Stimulated activated CD8-positive, alpha-beta memory T cell treated with anti-CD3 and anti-CD28 coated beads, Interleukin-7, amount 100 ng/mL, for 24 hours (primary cell): ENCODE results near the gene GLB1L.
"Not testable (repeated sequence)": the region's sequence is repeated elsewhere in the genome, so short reads cannot be mapped to it uniquely, and the experiment has no call there.

Source experiments
- DNase-seq: peaks from one replicate; pipeline ENCODE4 v3.0.0-alpha.2; 2020; ENCODE audit warnings: low read depth

Gene GLB1L

GRCh38 chr2:219206328-219207133 is 38.7 kb downstream of the GLB1L start, which contains the start of gene ZFAND2B:
ZFAND2B (plus strand) TSS chr2:219206782; CDS start chr2:219206988, 206 bp downstream.
- peak; percentile 87 for DNase-seq

- no peak for DNase-seq
Observed at GRCh38 chr2:219205981-219206327, 39.3 kb downstream of the GLB1L start.

GRCh38 chr2:219205165-219205538 is 40.1 kb downstream of the GLB1L start:
- no peak for DNase-seq

DNA sequence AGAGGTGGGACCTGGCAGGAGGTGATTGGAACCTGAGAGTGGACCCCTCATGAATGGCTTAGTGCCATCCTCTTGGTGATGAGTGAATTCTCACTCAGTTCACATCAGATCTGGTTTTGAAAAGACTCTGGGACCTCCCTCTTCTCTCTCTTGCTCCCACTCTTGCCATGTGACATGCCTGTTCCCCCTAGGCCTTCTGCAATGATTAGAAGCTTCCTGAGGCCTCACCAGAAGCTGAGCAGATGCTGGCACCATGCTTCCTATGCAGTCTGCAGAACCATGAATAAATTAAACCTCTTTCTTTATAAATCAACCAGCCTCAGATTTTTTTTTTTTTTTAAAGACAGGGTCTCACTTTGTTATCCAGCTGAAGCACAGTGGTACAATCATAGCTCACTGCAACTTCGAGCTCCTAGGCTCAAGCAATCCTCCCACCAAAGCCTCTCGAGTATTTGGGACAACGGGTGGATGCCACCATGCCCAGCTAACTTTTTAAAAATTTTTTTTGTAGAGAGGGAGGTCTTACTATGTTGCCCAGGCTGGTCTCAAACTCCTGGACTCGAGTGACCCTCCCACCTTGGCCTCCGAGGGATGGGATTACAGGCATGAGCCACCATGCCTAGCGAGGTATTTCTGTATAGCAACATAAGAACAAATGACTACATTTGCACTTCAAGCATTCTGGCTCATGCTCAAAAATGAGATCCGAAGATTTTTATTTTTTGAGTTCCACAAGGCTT is 40.6 kb downstream of the GLB1L start:
- DNase-seq: no peak

- DNase-seq: not testable (repeated sequence)
Observed at GRCh38 chr2:219201331-219201730, 43.9 kb downstream of the GLB1L start.

GRCh38 chr2:219200502-219201326 is 44.5 kb downstream of the GLB1L start:
- DNase-seq: not testable (repeated sequence)

DNA sequence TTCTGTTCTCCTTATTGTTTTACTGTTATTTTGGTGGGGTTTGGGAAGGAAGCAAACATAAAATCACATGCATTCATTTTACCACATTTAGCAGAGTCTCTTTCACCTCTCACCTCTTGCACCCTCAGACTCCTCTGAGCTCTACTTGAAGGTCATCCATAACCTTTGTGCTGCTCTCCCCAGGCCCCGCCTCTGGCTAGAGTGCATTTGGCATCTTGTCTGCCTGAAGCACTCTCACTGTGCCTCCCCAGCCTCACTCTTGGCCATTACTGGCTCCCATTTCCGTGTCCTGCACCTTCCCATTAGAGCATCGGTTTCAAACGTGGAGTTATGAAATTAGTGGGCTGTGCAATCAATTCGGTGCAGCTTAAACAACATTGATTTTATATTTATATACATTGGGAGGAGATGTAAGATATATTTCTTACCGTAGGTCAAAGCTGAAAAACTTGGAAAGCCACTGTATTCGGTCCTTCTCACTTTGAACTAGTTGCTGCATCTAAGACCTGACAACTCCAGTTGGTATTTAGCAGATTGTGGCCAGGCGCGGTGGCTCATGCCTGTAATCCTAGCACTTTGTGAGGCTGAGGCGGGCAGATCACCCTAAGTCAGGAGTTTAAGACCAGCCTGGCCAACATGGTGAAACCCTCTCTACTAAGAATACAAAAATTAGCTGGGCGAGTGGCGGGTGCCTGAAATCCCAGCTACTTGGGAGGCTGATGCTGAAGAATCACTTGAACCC is 45.6 kb downstream of the GLB1L start:
- no peak for DNase-seq

DNA sequence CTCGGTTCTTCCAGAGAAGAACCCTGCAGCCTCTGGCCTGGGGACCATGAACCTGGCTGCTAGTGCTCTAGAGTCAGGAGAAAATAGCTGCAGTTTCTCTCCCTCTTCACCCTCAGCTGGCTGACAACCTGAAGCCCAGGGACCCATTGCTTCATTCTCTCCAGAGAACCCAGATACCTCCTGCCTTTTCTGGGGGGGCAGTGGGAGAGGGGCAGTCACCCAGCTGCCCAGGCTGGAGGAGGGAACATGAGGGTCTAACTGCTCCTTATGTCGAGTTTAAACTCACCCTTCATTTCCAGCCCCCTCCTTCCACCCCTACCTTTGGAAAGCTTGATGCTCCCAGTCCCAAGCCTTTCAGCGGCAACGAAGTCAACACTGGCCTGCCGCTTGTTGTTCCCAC is 46.3 kb downstream of the GLB1L start:
- no peak for DNase-seq

- no peak for DNase-seq
Observed at GRCh38 chr2:219197388-219197787, 47.9 kb downstream of the GLB1L start.

DNA sequence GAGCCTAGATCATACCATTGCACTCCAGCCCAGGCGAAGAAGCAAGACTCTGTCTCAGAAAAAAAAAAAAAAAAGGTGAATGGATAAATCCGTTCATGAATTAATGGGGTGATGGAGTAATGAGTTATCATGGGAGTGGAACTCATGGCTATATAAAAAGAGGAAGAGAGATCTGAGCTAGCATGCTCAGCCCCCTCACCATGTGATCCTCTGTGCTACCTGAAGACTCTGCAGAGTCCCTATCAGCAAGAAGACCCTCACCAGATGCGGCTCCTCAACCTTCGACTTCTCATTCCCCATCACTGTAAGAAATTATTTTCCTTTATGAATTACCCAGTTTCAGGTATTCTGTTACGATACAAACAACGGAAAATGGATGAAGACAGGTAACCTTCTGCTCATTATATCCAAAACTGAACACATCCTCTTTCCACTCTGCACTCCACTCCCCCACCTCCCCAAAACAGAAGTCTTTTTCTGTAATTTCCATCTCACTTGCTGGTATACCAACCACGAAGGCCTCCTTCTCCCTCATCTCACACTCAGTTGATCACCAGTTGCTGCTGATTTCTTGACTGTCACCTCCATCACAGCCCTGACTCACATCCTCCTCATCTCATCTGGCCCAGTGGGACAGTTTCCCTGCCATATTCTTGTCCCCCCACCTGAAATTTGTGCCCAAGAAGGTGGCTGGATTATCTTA is 58.3 kb downstream of the GLB1L start:
- no peak for DNase-seq
